HG03025 (cell line): ENCODE results near the gene RANBP9.

Experiments
- ATAC-seq: cut with Tn5 transposase; IDR thresholded peaks from one replicate; pipeline ENCODE4 v1.9.1; 2021; ENCODE audit warnings: mild to moderate bottlenecking, moderate library complexity; ENCODE audit not compliant: unreplicated experiment, low FRiP score

RANBP9 gene

DNA sequence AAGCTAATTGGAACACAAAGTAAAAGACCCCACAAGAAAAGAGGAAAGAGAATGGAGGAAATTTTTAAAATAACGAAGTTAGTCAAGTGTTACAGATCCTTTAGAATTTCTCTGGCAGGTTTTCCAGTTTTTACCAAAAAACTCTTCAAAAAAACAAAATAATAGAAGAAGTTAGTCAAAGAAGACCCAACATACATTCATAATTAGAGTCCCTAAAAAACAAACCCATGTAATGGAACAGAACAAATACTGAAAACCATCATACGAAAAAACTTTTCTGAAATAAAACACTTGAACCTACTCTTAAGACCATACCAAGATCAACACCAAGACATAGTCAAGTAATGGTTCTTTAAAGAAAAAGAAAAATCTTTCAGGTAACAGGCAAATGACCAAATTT is 31.6 kb downstream of the RANBP9 start:
- ATAC-seq, result no peak

DNA sequence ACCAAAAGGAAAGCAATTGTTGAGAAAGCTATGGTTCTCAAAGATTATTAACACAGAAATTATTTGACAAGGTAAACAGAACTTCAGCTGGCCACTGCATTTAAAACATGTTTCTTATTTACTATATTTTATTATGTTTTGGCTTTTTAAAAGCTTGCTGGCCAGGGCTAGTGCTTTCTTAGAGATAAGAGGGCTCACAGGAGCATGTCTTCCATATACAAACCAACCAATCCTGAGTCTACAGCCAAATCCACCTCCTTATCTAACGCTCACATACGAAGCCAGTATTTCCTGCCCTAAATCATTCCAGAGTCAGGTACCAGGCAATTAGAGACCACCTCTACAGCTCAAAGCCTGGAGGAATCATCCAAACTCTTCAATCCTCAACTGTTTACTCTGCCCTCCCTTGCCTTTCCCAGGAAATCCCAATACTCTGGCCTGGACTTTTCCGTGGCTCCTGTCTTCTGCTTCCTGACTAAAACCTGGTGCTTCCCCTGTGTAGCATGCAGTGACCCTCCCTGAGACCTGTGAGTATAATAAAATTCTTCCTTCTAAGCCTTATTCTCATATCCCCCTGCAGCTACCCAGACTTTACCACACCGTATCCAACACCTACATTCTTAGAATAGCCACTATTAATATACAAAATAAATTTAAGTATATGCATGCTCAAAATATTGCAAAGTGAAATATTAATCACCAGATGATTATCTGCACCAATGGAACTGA is 33.2 kb downstream of the RANBP9 start:
- ATAC-seq, result no peak

DNA sequence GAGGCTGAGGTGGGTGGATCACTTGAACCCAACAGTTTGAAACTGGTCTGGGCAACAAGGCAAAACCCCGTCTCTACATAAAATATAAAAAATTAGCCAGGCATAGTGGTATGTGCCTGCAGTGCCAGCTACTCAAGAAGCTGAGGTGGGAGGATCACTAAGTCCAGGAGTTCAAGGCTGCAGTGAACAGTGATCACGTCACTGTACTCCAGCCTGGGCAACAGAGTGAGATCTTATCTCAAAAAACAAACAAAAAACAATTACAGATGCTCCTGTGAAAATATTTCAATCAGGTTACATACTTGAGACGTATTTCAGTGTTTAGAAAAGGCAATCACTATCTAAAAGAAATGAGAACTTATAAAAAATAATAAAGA is 33.8 kb downstream of the RANBP9 start:
- ATAC-seq, result no peak

DNA sequence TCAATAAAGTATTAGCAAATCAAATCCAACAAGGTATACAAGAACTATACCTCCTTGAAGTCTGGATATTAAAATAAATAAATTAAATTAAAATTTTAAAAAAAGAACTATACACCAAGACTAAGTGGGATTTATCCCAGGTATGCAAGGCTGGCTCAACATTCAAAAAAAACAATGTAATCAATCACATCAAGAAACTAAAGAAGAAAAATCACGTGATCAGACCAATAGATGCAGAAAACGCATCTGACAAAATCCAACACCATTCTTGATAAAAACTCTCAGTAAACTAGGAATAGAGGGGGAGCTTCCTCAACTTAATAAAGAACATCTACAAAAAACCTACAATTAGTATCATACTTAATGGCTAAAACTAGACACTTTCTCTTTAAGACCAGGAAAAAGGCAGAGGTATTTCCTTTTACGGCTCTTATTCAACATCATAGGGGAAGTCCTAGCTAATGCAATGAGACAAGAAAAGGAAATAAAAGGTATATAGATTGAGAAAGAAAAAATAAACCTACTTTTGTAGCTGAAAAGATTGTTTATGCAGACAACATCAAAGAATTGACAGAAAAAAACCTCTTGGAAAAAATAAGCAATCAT is 35.0 kb downstream of the RANBP9 start:
- no peak for ATAC-seq

DNA sequence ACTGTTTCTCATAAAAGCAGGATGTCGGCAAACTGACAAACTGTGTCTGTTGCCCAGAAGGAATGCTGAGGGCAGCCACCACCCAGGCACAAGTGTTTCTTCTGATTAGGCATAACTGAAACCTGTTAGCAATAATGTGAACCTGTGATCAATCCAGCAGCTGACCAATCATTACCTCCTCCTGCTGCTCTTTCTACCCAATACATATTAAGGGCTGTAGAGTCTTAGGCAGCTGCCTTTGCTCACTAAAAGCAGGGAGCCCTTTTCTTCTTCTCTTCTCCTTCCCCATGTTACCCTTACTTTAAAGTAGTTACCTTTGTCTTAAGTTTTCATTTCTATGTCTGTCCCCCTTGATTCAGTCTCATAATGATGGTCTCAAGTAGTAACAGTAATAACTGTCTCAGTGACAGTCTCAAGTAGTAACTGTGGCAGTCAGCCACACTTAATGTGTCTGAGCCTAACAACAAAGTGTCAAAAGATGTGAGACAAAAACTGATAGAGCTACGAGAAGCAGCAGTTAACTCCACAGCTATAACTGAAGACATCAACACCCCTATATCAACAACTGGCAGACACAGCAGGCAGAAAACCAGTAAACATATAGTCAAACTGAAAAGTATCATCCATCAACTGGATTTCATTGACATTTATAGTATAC is 37.0 kb downstream of the RANBP9 start:
- no peak for ATAC-seq

DNA sequence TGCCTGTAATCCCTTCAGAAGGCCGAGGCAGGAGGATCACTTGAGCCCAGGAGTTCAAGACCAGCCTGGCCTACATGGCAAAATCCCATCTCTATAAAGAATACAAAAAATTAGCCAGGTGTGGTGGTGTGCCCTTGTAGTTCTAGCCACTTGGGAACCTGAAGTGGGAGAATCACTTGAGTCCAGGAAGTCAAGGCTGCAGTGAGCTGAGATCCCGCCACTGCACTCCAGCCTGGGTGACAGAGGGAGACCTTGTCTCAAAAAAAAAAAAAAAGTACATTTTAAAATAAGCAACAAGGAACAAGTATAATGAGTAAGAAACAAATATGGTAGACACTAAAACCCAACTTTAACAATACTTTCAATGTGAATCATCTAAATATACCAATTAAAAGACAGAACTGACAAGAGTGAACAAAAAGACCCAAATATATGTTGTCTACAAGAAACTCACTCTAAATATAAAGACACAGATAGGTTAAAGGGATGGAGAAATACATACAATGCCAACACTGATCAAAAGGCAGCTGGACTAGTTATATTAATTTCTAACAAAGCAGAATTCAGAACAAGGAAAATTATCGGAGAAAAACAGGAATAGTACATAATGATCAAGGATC is 37.7 kb downstream of the RANBP9 start:
- no peak for ATAC-seq

DNA sequence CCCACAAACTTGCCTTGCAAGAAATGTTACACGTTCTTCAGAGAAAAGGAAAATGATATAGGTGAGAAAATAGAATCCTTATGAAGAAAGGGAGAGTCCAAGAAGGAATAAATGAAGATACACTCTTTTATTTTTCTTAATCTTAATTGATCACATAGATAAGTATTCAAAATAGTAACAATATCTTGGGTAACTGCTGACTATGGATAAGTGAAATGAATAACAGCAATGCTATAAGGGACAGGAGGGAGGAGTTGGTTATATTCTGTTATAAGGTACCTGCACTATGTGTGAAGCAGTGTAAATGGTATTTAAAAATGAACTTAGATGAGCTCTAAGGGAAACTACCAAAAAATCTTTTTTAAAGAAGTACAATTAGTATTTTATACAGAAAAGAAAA is 38.3 kb downstream of the RANBP9 start:
- ATAC-seq, result no peak

DNA sequence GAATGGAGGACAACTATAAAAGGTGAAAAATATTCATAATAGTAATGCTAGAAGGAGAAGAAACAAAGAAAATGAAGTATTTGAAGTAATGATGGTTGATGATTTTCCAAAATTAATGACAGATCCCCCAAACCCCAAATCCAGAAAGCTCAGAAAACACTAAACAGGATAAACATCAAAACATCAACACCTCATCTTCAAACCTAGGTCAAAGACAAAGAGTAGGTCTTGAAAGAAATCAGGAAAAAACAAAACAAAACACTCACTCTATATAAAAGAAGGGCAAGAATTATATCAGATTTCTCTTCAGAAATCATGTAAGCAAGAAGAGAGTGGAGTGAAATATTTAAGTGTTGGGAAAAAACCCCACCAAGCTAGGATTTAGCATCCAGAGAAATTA is 38.7 kb downstream of the RANBP9 start:
- no peak for ATAC-seq

DNA sequence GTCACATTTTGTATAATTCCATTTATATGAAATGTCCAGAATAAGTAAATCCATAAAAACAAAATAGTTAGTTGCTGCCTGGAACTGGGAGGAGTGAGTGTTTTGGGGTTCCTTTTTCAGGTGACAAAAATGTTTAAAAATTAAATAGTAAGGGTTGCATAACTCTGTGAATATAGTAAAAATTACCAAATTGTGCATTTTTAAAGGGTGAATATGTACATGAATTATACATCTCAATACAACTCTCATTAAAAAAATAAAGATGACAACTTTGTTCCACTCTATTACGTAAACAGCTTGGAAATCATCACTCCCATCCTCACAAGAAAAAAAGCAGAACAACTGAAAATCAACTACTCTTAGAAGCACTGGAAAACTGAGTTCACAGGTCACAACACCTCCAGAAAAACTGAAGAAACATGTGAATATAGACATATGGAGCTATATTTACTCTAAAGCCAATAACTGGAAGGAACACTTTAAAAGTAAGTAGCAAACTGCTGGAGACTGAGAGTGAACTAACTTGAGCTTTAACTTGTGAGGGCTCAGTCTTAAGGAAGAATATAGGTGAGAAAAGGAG is 40.0 kb downstream of the RANBP9 start:
- no peak for ATAC-seq

DNA sequence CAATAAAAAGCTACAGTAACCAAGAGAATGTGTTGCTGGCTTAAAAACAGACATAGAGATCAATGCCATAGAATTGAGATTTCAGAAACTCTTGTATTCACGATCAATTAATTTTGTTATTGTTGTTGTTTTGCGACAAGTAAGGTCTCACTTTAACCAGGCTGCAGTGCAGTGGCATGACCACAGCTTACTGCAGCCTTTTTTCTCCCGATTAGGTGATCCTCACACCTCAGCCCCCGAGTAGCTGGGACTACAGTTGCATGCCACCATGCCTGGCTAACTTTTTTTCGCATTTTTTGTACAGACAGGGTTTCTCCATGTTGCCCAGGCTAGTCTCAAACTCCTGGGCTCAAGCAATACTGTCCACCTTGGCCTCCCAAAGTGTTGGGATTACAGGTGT is 42.2 kb downstream of the RANBP9 start:
- ATAC-seq, result no peak

DNA sequence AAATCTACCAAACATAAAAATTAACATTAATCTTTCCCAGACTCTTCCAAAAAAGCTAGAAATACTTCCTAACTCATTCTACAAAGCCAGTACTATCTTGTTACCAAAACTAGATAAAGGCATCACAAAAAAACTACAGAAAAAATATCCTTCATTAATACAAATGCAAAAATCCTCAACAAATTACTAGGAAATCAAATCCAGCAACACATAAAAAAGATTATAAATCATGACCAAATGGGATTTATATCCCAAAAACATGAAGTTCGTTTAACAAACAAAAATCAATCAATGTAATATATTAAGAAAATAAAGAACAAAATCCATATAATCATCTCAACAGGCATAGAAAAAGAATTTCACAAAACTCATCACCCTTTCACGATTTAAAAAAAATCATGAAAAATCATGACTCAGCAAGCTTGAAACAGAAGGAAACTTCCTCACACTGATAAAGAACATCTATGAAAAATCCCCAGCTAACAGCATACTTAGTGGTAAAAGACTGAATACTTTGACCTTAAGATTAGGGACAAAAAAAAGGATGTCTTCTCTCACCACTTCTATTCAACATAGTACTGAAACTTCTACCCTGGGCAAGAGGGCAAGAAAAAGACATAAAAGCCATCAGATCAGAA is 43.2 kb downstream of the RANBP9 start:
- no peak for ATAC-seq

DNA sequence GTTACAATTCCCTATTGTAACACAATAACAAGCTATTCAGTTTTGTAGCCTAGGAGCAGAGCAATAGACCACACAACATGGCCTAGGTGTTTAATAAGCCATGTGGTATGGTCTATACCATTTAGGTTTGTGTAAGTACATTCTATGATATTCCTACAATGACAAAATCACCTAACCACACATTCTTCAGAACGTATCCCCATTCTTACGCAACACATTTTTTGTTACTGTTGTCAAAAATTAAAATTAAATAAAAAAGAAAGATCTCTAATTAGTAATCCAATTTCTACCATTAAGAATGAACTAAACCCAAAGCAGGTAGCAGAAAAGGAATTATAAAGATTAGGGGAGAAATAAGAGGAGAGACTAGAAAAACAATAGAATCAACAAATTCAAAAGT is 44.0 kb downstream of the RANBP9 start:
- no peak for ATAC-seq

DNA sequence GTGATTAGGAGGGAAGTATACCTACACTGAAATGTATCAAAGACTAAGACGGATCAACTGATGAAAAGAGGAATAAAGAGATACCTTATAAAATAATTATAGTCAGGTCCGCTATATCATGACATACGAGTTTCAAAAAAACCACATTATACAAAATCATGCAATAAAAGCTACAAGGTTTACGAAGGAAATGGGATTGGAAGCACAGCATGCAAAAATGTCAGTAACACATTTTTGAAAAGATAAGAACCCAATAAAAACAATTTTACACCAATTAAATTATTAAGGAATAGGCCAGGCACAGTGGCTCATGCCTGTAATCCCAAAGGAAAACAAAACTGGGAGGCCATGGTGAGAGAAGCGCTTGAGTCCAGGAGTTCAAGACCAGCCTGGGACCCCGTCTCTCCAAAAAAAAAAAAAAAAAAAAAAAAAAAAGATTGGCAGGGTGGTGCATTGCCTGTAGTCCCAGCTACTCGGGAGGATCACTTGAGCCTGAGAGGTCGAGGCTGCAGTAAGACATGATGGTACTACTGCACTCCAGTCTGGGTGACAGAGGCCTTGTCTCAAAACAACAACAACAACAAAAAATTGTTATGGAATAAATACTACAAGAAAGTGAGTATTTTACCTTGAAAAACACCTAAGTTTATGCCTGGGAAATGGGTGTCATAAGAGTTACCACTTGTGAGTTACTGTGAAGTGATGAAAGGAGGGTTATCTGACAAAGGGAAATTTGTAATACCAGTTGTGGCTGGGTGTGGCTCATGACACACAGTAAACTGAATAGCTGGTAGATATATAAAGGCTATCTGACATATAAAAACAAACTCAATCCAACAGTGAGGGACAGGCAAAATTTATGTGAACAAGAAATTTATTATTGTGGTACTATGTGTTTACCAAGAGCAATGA is 45.2 kb downstream of the RANBP9 start:
- ATAC-seq, result no peak

DNA sequence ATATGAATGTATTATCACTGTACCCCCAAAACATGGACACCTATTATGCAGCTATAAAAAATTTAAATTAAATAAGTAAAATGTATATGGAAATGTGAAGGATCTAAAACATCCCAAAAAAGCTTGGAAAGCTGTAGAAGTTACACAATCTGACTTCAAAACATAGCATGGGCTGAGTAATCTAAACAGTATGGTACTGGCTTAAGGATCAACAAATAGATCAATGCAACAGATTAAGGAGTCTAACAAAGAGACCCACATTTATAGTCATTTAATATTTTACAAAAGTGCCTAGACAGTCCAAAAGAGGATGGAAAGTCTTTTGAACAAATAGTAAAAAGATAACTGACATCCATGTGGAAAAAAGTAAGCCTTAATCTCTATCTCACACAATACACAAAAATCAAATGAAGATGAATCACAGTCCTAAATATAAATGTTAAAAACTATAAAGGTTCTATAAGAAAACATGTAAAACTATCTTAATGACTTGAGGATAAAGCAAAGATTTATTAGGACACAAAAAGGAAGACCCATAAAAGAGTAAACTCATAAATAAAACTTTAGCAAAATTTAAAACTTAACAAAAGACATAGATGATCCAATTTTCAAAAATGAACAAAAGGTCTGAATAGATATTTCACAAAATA is 46.8 kb downstream of the RANBP9 start:
- ATAC-seq, result no peak

DNA sequence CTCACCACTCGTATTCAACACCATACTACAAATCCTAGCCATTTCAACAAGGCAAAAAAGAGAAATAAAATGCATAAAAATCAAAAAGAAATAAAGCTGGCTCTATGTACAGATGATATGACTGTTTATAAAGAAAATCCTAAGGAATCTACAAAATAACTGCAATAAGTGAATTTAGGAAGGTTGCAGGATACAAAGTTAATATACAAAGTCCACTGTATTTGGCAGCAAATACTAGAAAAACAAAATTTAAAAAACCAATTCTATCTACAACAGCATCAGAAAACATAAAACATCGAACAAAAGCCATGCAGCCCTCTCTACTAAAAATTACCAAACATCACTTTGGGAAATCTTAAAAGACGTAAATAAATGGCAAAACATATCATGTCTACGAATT is 47.6 kb downstream of the RANBP9 start:
- no peak for ATAC-seq

DNA sequence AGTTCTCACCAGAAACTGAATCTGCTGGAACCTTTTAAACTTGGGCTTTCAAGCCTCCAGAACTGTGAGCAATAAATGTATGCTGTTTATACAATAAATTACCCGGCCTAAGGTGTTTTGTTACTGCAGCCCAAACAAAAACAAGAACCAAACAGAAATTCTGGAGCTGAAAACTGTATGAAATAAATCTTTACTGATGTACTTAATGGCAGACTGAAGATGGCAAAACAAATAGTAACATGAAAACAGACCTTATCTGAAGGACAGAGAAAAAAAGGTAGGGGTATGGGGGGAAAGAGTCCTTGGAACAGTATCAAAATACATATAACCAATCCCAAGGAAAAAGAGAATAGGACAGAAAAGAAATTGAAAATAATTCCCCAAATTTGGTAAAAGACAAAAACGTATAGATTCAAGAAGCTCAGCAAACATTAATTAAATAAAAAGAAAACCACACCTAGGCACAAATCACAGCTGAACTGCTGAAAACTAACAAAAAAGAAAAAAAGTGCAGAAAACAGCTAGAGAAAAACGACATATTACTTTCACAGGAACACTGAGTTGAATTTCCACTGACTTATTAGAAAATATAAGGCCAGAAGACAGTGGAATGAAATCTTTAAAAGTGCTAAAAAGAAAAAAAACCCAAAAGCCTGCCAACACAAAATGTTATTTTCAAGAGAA is 48.8 kb downstream of the RANBP9 start:
- no peak for ATAC-seq

DNA sequence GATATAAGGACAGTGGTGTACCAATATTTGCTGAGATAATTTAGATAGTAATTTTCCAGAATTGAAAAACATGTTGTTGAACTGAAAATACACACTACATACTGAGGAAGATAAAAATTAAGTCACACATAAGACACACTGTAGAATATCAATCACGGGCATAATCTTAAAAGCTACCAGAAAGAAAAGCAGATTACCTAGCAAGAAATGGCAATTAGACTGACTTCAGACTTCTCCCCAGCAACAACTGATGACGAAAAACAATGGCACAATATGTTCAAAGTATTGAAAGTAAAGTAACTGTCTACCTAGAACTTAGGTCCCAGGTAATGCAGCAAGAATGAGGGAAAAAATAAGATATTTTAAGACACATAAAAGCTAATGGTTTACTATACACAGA is 50.0 kb downstream of the RANBP9 start:
- ATAC-seq, result no peak

DNA sequence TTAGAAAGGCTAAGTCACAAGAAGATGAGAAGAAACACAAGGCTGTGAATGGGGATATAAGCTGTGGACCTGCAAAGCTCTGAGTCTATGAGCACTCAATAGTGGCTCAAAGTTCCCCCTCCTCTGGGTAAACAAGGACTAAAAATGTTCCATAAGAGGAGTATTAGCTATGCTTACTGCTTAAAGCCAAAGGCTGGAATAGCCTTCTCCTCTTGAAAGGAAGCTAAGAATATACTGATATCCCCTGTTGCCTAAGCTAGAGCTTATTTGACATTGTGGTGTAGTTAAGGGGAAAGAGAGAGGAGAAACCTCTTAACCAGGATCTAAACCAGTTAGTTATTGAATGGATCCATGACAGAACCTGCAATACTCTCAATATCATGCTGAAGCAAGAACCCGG is 50.7 kb downstream of the RANBP9 start:
- no peak for ATAC-seq

DNA sequence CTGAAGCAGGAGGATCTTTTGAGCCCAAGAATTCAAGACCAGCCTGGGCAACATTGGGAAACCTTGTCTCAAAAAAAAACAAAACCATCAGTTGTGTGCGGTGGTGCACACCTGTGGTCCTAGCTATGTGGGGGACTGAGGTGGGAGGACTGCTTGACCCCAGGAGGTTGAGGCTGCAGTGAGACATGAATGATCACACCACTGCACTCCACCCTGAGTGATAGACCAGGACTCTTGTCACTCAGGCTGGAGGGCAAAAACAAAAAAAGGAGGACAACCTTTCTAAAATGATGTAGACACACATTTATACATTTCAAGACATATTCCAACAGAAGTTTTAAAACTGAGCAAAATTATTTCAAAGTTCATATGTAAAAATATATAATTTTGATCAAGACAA is 51.4 kb downstream of the RANBP9 start:
- ATAC-seq, result no peak
